GM21447 (cell line): ENCODE measurements around the gene CDCA3.

ENCODE experiments used
- ATAC-seq: cut with Tn5 transposase; IDR thresholded peaks from one replicate; pipeline ENCODE4 v1.9.1; 2021; ENCODE audit not compliant: unreplicated experiment

CDCA3 gene

GRCh38 chr12:6821591-6822425 lies 29.3 kb downstream of the CDCA3 start, which contains the start of gene GPR162:
Gene GPR162, plus strand, starts transcription at chr12:6821821. Its CDS starts 2,078 bp downstream, at chr12:6823899.
- no peak for ATAC-seq

DNA sequence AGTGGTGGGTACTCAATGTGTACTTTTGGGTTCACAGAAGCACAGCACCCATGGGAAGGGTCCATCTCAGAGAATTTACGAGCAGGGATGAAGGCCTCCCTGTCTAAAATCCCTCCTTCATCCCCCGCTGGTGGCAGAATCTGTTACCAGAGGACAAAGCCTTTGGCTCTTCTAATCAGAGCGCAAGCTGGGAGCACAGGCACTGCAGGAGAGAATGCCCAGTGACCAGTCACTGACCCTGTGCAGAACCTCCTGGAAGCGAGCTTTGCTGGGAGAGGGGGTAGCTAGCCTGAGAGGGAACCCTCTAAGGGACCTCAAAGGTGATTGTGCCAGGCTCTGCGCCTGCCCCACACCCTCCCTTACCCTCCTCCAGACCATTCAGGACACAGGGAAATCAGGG lies 30.9 kb downstream of the CDCA3 start:
- ATAC-seq: no peak

- no peak for ATAC-seq
These were observed 31.7 kb downstream of the CDCA3 start for GRCh38 chr12:6819106-6820030.

DNA sequence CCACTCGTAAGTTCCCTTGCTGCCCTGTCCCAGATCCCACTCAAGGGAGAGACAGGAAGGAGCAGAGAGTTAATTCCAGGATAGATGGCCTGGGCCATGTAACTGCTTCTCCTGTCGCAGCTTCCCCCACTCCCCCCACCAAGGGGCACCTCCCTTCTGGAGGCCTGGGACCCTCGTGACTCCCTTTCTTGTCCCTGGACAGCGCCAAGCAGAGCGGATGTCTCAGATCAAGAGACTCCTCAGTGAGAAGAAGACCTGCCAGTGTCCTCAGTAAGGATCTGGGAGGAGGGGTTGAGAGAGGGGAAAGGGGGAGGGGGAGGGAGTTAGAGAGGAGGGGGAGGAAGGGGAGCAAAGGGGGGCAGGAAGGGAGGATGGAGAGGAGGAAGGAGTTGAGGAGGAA lies 32.4 kb downstream of the CDCA3 start:
- no peak for ATAC-seq

GRCh38 chr12:6818222-6818621 lies 32.9 kb downstream of the CDCA3 start:
- ATAC-seq: no peak

GRCh38 chr12:6817662-6818157 lies 33.4 kb downstream of the CDCA3 start:
- ATAC-seq: no peak

- ATAC-seq: no peak
These were observed 34.0 kb downstream of the CDCA3 start for GRCh38 chr12:6817098-6817497.

DNA sequence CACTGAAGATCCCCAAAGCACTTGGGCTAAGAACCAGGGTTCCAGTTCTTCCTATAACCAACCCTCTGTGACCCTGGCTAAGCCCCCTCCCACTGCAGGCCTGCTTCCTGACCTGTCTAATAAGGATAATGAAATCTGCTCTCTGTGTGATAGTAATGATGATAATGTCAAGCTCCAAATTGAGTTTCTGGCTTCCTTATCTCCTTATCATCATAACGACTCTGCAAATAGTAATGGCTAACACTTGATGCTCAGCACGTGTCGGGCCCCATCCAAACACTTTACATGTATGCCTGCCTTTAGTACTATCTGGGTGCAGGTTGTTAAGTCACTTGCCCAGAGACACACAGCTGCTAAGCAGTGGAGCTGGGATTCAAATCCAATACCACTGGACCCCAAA lies 34.5 kb downstream of the CDCA3 start:
- no peak for ATAC-seq

DNA sequence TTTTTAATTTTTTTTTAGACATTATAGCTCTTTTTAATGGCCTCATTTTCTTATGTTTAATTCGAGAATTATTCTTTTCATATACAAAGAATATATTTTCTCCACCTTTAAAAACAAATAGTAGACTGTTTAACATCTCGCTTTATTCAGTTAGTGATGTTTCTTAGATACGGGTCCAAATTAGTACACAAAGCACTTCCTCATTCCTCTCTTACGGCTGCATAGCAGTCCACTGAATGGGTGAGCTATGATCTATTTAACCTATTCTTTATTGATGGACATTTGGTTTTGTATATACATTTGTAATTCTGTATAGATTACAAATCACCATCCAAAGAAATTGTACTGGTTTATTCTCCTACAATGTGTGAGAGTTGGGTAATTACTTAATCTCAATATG lies 37.7 kb downstream of the CDCA3 start:
- no peak for ATAC-seq

DNA sequence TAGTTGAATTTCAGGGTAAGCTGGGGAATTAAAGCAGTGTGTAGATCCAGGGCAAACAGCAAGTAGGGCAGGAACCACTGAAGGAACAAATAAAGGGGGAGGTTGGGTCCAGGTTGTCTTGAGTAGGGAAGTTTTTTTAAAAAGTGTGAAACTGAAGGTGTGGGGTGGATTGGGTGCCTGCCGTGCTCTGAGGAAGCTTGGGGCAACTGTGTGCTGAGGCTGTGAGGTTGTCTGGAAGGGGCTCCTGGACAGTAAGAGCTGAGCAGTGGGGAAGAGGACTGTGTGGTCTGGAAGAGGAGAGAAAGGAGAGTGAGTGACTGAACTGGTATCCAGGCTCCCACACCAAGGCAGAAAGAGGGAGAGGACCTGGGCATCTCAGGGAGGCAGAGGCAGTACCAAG lies 40.3 kb downstream of the CDCA3 start:
- ATAC-seq: no peak

DNA sequence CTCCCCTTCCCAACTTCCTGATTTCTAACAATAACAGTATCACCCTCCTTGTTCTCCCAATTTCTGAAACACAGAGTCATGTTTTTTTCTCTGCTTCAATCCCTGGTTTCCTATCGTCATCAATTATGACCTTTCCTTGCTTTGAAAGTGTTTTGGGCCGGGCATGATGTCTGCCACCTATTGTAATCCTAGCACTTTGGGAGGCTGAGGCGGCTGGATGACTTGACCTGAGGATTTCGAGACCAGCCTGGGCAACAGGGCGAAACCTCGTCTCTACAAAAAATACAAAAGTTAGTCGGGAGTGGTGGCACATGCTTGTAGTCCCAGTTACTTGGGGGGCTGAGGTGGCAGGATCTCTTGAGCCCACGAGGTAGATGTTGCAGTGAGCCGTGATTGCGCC lies 42.0 kb downstream of the CDCA3 start:
- ATAC-seq: no peak

DNA sequence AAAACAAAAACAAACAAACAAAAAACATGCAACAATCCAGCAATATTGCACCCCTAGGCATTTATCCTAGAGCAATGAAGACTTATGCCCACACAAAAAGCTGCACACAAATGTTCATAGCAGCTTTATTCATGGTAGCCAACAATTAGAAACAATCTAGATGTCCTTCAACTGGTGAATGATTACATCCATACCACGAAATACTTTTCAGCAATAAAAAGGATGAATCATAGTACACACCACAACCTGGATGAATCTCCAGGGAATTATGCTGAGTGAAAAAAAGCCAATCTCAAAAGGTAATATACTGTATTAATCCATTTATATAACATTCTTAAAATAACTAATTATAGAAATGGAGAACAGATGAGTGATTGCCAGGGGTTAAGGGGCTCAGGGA lies 43.9 kb downstream of the CDCA3 start:
- no peak for ATAC-seq

- ATAC-seq: no peak
These were observed 51.9 kb downstream of the CDCA3 start for GRCh38 chr12:6799147-6799546.
